ENCODE measurements around the gene FCHSD2. TPM values are rescaled to one million over a fixed set of nuclear protein-coding genes. Genes with fewer than 3 reads are reported as not detected.
"Not testable (repeated sequence)": the region's sequence is repeated elsewhere in the genome, so short reads cannot be mapped to it uniquely, and the experiment has no call there.

Gene FCHSD2
- total RNA-seq, 1 donor from 2014 or later: 13.1 TPM

DNA sequence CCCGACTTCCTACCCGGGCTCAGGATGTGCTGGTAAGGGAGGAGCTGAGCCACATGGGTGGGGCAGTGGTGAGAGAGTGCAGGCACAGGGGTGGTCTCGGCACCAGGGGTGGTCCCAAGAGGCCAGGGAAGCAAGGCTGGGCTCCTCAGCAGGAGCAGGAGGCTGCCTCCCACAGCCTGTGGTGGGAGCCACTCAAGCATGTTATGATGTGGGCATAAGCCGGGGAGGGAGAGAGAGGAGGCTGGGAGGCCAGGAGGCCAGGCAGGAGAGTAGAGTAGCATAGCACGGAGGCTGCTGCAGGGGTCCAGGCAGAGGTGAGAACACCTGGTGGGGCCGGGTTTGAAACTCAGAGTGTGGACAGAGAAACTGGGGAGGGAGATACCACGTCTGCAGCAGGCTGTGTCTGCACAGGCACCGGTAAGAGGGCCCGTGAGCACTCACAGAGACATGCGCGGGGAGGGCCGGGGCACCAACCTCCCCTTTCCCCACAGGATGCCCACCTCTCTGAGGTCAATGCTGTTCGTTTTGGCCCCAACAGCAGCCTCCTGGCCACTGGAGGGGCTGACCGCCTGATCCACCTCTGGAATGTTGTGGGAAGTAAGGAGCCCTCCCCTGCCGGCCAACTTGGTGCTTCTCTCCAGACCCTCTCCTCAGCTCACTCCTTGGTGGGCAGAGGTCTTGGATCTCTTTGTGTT, 317.2 kb downstream of the FCHSD2 start:
- no peak for DNase-seq (ENCODE audit: low read depth)

DNA sequence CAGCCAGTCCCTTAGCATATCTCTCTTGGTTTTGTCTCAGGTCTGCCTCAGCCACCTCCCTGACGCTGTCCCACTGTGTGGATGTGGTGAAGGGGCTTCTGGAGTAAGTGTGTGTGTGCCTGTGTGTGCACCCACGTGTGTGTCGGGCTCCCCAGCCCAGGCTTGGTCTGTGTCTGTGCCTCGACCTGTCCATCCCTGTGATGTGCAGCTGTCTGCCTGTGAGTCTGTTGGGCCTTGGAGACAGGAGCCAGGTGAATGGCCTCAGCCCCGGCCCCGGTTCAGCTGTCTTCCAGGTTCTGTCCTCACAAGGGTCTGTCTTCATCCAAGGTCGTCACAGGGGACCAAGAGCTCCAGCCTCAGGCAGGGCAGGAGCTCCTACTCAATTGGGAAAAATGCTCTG, 318.1 kb downstream of the FCHSD2 start:
- DNase-seq (ENCODE audit: low read depth): no peak

- DNase-seq (ENCODE audit: low read depth): no peak
These were observed 318.9 kb downstream of the FCHSD2 start for GRCh38 chr11:72823105-72823804.

GRCh38 chr11:72821920-72822799, 320.0 kb downstream of the FCHSD2 start:
- DNase-seq (ENCODE audit: low read depth): no peak

DNA sequence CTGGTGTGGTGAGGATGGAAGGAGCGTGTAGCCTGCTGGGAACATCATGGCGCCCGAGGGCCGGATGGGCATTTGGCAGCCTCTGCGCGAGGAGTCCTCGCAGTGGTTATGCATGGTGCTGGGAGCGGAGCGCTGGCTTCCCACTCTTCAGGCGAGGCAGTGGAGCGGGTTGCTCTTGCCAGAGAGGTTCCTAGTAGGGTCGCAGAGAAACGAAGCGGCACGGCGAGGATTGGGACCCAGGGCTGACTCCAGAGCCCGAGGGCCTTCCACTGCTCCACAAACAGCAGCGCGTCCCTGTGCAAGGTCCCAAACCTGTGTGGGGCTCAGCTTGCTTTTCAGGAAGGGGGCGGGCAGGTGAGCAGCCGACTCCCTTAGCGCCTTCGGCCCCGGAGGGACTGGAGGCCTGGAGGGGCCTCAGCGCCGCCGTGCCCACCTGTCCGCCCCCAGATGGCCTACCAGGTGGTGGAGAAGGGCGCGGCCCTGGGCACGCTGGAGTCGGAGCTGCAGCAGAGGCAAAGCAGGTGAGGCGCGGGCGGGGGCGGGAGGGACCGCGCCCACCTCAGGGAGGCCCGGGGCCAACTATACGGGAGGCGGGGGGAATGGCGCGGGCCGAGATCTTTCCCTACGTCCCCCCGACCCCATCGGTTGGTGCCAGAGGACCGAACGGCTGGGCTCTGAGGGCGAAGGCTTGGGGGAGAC, 320.7 kb downstream of the FCHSD2 start:
- DNase-seq (ENCODE audit: low read depth): no peak

- DNase-seq (ENCODE audit: low read depth): no peak
These were observed 321.5 kb downstream of the FCHSD2 start for GRCh38 chr11:72820439-72821139.

DNA sequence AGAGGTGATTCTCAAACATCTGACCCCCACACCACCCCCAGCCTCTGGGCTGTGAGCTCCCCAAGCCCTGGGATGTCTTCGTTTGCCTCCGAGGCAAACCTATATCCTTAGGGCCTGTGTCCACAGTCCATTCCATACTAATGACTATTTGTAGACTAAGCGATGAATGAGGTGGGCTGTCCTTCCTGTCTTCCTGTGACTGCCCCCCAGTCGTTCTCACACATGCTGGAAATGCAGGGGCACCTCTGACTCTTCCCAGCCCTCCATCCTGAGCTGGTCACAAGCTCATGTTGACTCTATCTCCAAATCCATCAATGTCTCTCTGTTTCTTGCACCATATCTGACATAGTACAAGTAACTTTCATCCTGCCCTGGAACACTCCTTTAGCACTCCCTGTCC, 323.1 kb downstream of the FCHSD2 start:
- DNase-seq (ENCODE audit: low read depth): no peak

- no peak for DNase-seq (ENCODE audit: low read depth)
These were observed 324.2 kb downstream of the FCHSD2 start for GRCh38 chr11:72817966-72818365.

- peak; percentile 63 for DNase-seq (ENCODE audit: low read depth)
These were observed 325.6 kb downstream of the FCHSD2 start for GRCh38 chr11:72816404-72816990.

DNA sequence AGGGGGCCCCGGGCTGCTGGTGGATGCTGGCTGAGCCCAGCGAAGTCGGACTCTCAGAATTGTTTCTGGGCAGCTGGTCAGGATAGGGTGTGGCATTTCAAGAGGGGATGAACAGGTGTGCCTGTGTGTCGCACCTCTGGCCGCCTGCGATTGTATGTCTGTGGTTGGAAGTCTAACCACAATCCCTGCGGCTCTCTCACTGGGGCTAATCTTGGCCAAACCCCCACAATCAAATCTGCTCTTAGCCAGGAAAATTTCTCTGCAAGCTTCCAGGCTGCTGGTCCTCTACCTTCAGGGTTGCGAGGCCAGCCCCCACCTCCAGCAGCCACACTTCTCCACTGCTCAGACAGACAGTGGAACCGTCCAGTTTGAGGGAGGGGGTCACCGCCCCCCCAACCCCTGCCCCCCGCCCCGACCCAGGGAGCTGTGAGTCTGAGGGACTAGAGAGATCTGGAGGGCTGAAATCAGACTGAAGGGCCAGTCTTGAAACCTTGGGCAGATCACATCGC, 327.0 kb downstream of the FCHSD2 start:
- DNase-seq (ENCODE audit: low read depth): peak; percentile 82

- peak; percentile 89 for DNase-seq (ENCODE audit: low read depth)
These were observed 327.6 kb downstream of the FCHSD2 start, which contains the start of gene ATG16L2 for GRCh38 chr11:72814286-72815109. TSS of gene ATG16L2 (plus strand) at chr11:72814411. CDS start at chr11:72814446, 35 bp downstream.

GRCh38 chr11:72813740-72814285, 328.3 kb downstream of the FCHSD2 start:
- DNase-seq (ENCODE audit: low read depth): peak; percentile 88

- peak; percentile 76 for DNase-seq (ENCODE audit: low read depth)
These were observed 329.0 kb downstream of the FCHSD2 start for GRCh38 chr11:72812967-72813739.

- DNase-seq (ENCODE audit: low read depth): peak; percentile 3
These were observed 329.5 kb downstream of the FCHSD2 start for GRCh38 chr11:72812604-72812966.

- DNase-seq (ENCODE audit: low read depth): not testable (repeated sequence)
These were observed 330.4 kb downstream of the FCHSD2 start for GRCh38 chr11:72811686-72812085.

GRCh38 chr11:72808331-72808798, 333.8 kb downstream of the FCHSD2 start:
- no peak for DNase-seq (ENCODE audit: low read depth)

GRCh38 chr11:72807792-72808191, 334.3 kb downstream of the FCHSD2 start:
- DNase-seq (ENCODE audit: low read depth): no peak
